ENCODE results near the gene MOB3B. TPM values are rescaled to one million over a fixed set of nuclear protein-coding genes. Genes with fewer than 3 reads are reported as not detected.

Gene MOB3B
- polyA plus RNA-seq, 2 donors, result 2.0 to 2.5 TPM

DNA sequence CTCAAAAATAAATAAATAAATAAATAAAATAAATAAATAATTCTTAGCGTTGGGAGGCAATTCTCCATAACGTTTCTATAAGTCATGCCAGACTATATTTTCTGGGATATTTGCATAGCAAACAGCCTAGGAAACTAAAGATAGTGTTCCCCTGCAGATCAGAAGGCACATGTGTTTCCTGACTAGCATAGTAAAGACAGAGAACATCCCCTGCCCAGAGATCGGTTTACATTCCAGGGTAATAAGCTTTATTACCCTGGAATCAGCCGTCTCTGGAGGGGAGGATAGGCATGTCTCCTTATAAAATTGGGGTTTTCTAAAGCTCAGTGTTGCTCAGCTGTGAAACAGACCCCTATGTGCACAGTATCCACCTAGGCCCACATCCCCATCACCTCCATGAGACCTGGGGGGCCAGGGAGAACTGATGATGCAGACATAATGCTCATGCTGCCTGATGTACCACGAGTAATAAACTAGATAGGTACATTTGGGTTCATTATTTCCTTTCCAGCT is 42.4 kb downstream of the MOB3B start:
- 58% methylated on average over 5 of the region's 5 CpGs for WGBS, 2 donors
- H3K4me3 ChIP-seq (ENCODE audit: low read depth in 1 of 2, low read length in 2 of 2), result no peak overlapping the region
- no peaks in the 10 kb centered on the region for H3K36me3 ChIP-seq (ENCODE audit: control insufficient read depth in 2 of 2, insufficient read depth in 2 of 2, low read length in 1 of 2)

DNA sequence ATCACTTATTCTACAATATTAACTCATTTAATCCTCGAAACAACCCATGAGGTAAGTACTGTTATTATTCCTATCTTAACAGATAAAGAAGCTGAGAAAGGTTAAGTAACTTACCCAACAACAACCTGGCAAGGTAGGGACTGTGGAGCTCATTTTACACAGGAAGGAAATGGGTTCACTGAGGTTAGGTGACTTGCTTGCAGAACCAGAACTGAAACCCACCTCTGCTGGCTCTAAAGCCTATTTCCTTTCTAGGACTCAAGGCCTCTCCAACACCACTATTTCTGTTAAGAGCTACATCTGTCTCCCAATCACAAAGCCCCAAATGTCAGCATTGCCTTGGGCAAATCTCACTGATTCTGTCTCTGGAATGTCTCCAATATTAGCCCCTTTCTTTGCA is 44.5 kb downstream of the MOB3B start:
- Histone ChIP-seq H3K27ac (ENCODE audit: low read depth in 2 of 2, low read length in 1 of 2) (no peak overlapping the region), H3K27me3 (ENCODE audit: control insufficient read depth in 1 of 2, insufficient read depth in 2 of 2, low read length in 2 of 2) (no peaks in the 10 kb centered on the region), H3K9me3 (ENCODE audit: control insufficient read depth in 2 of 2, insufficient read depth in 1 of 2, low read depth in 1 of 2, low read length in 1 of 2) (no peaks in the 10 kb centered on the region), H3K36me3 (ENCODE audit: control insufficient read depth in 2 of 2, insufficient read depth in 2 of 2, low read length in 1 of 2) (no peaks in the 10 kb centered on the region), H3K4me3 (ENCODE audit: low read depth in 1 of 2, low read length in 2 of 2) (no peak overlapping the region), H3K4me1 (ENCODE audit: control insufficient read depth in 2 of 2, insufficient read depth in 2 of 2, low read length in 1 of 2) (no peaks in the 10 kb centered on the region)
- WGBS, 2 donors, result 84 to 90% methylated on average over 1 of the region's 1 CpG

More for the DNA sequence above, 42.4 kb downstream of the MOB3B start:
- no peaks in the 10 kb centered on the region for H3K9me3 ChIP-seq (ENCODE audit: control insufficient read depth in 2 of 2, insufficient read depth in 1 of 2, low read depth in 1 of 2, low read length in 1 of 2)
- no peak overlapping the region for H3K27ac ChIP-seq (ENCODE audit: low read depth in 2 of 2, low read length in 1 of 2)
- no peaks in the 10 kb centered on the region for H3K27me3 ChIP-seq (ENCODE audit: control insufficient read depth in 1 of 2, insufficient read depth in 2 of 2, low read length in 2 of 2)
- no peaks in the 10 kb centered on the region for H3K4me1 ChIP-seq (ENCODE audit: control insufficient read depth in 2 of 2, insufficient read depth in 2 of 2, low read length in 1 of 2)

GRCh38 chr9:27483576-27483975 is 46.0 kb downstream of the MOB3B start:
- H3K27ac ChIP-seq (ENCODE audit: low read depth in 2 of 2, low read length in 1 of 2), result no peak overlapping the region
- H3K4me1 ChIP-seq (ENCODE audit: control insufficient read depth in 2 of 2, insufficient read depth in 2 of 2, low read length in 1 of 2), result no peaks in the 10 kb centered on the region
- H3K27me3 ChIP-seq (ENCODE audit: control insufficient read depth in 1 of 2, insufficient read depth in 2 of 2, low read length in 2 of 2), result no peaks in the 10 kb centered on the region
- no peaks in the 10 kb centered on the region for H3K36me3 ChIP-seq (ENCODE audit: control insufficient read depth in 2 of 2, insufficient read depth in 2 of 2, low read length in 1 of 2)
- WGBS, 2 donors, result 89% methylated on average over 6 of the region's 6 CpGs
- H3K4me3 ChIP-seq (ENCODE audit: low read depth in 1 of 2, low read length in 2 of 2), result no peak overlapping the region
- H3K9me3 ChIP-seq (ENCODE audit: control insufficient read depth in 2 of 2, insufficient read depth in 1 of 2, low read depth in 1 of 2, low read length in 1 of 2), result no peaks in the 10 kb centered on the region

DNA sequence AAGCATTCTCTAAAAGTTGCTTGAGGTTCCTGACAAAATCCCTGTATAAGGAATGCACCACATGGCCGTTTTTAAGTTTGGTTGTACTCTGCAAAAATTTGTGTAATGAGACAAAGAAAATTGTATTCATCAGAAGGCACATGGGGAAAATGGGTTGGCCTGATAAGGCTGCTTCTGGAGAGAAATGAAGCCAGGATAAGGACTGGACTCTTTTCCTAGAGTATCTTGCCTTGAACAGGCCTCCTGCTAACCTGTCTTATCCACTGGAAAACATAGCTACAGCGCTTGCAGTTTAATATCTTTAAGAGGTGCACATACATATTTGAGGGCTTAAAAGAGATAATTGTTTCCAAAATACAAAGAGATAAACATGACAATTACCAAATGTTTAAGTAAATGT is 46.9 kb downstream of the MOB3B start:
- Histone ChIP-seq H3K4me1 (ENCODE audit: control insufficient read depth in 2 of 2, insufficient read depth in 2 of 2, low read length in 1 of 2) (no peaks in the 10 kb centered on the region), H3K27ac (ENCODE audit: low read depth in 2 of 2, low read length in 1 of 2) (no peak overlapping the region), H3K36me3 (ENCODE audit: control insufficient read depth in 2 of 2, insufficient read depth in 2 of 2, low read length in 1 of 2) (no peaks in the 10 kb centered on the region), H3K9me3 (ENCODE audit: control insufficient read depth in 2 of 2, insufficient read depth in 1 of 2, low read depth in 1 of 2, low read length in 1 of 2) (no peaks in the 10 kb centered on the region), H3K27me3 (ENCODE audit: control insufficient read depth in 1 of 2, insufficient read depth in 2 of 2, low read length in 2 of 2) (no peaks in the 10 kb centered on the region), H3K4me3 (ENCODE audit: low read depth in 1 of 2, low read length in 2 of 2) (no peak overlapping the region)
- WGBS, 2 donors, result 87 to 89% methylated on average over 2 of the region's 2 CpGs

- no peaks in the 10 kb centered on the region for H3K27me3 ChIP-seq (ENCODE audit: control insufficient read depth in 1 of 2, insufficient read depth in 2 of 2, low read length in 2 of 2)
- no peaks in the 10 kb centered on the region for H3K9me3 ChIP-seq (ENCODE audit: control insufficient read depth in 2 of 2, insufficient read depth in 1 of 2, low read depth in 1 of 2, low read length in 1 of 2)
- H3K36me3 ChIP-seq (ENCODE audit: control insufficient read depth in 2 of 2, insufficient read depth in 2 of 2, low read length in 1 of 2), result no peaks in the 10 kb centered on the region
- H3K4me1 ChIP-seq (ENCODE audit: control insufficient read depth in 2 of 2, insufficient read depth in 2 of 2, low read length in 1 of 2), result peaks cover 2% of the 10 kb centered on the region in 2 donors
- 83 to 84% methylated on average over 1 of the region's 1 CpG for WGBS, 2 donors
- H3K4me3 ChIP-seq (ENCODE audit: low read depth in 1 of 2, low read length in 2 of 2), result no peak overlapping the region
- H3K27ac ChIP-seq (ENCODE audit: low read depth in 2 of 2, low read length in 1 of 2), result no peak overlapping the region
Observed at GRCh38 chr9:27478322-27478721, 51.3 kb downstream of the MOB3B start.

DNA sequence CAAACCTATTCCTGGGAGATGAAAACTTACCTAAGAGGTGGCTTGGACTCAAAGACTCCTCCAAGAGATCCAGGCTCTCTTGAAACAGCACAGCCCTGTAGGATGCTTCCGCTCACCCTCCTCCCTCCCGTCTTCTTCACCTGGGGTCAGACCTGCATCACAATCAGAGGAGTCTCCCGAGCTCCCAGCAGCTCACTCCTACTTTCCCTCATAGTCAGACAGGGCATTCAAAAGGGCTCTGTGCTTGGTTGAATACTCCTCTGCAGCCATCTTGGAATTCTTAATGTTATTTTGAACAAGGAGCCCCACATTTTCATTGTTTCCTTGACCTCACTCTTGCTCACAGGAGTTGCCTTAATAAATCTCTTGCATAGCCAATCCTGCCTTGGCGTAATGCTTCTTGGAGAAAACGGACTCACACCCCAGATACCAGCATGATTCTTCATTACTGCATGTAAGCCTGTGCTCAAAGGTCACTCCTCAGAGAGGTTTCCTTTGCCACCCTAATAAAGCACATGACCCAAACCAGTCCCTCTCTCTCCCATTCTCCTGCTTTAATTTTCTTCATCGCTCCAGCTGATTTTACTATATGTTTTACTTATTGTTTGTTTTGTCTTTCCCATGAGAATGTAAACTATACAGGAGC is 52.6 kb downstream of the MOB3B start:
- Histone ChIP-seq H3K27me3 (ENCODE audit: control insufficient read depth in 1 of 2, insufficient read depth in 2 of 2, low read length in 2 of 2) (no peaks in the 10 kb centered on the region), H3K27ac (ENCODE audit: low read depth in 2 of 2, low read length in 1 of 2) (no peak overlapping the region), H3K4me1 (ENCODE audit: control insufficient read depth in 2 of 2, insufficient read depth in 2 of 2, low read length in 1 of 2) (peaks cover 4% of the 10 kb centered on the region in 2 donors), H3K9me3 (ENCODE audit: control insufficient read depth in 2 of 2, insufficient read depth in 1 of 2, low read depth in 1 of 2, low read length in 1 of 2) (no peaks in the 10 kb centered on the region), H3K36me3 (ENCODE audit: control insufficient read depth in 2 of 2, insufficient read depth in 2 of 2, low read length in 1 of 2) (no peaks in the 10 kb centered on the region), H3K4me3 (ENCODE audit: low read depth in 1 of 2, low read length in 2 of 2) (no peak overlapping the region)
- WGBS, 2 donors, result 91 to 96% methylated on average over 6 of the region's 6 CpGs

DNA sequence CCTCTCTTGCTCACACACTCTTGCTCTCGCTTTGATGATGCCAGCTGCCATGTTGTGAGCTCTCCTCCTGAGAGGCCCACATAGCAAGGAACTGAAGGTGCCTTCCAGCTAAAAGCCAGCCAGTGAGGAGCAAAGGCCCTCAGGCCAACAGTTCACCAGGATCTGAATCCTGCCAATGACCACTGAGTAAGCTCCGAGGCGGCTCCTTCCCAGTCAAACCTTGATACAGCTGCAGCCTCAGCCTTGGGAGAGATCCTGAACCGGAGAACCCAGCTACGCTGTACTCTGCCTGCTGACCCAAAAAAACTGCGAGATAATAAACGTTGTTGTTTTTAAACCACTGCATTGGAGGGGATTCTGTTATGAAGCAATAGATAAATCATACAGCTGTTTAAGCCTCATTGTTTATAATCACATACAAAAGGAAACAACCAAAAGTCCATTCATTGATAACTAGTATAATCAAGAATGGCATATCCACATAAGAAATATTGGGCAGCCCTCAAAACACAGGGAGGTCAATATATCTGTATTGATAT is 54.5 kb downstream of the MOB3B start:
- Histone ChIP-seq H3K36me3 (ENCODE audit: control insufficient read depth in 2 of 2, insufficient read depth in 2 of 2, low read length in 1 of 2) (no peaks in the 10 kb centered on the region), H3K27ac (ENCODE audit: low read depth in 2 of 2, low read length in 1 of 2) (peak overlapping the region in 1 of 2 donors; percentile 18), H3K27me3 (ENCODE audit: control insufficient read depth in 1 of 2, insufficient read depth in 2 of 2, low read length in 2 of 2) (no peaks in the 10 kb centered on the region), H3K4me1 (ENCODE audit: control insufficient read depth in 2 of 2, insufficient read depth in 2 of 2, low read length in 1 of 2) (peaks cover 4% of the 10 kb centered on the region in 2 donors), H3K9me3 (ENCODE audit: control insufficient read depth in 2 of 2, insufficient read depth in 1 of 2, low read depth in 1 of 2, low read length in 1 of 2) (no peaks in the 10 kb centered on the region), H3K4me3 (ENCODE audit: low read depth in 1 of 2, low read length in 2 of 2) (no peak overlapping the region)
- 78 to 86% methylated on average over 7 of the region's 7 CpGs for WGBS, 2 donors

- no peaks in the 10 kb centered on the region for H3K27me3 ChIP-seq (ENCODE audit: control insufficient read depth in 1 of 2, insufficient read depth in 2 of 2, low read length in 2 of 2)
- H3K4me3 ChIP-seq (ENCODE audit: low read depth in 1 of 2, low read length in 2 of 2), result no peak overlapping the region
- no peaks in the 10 kb centered on the region for H3K9me3 ChIP-seq (ENCODE audit: control insufficient read depth in 2 of 2, insufficient read depth in 1 of 2, low read depth in 1 of 2, low read length in 1 of 2)
- H3K27ac ChIP-seq (ENCODE audit: low read depth in 2 of 2, low read length in 1 of 2), result no peak overlapping the region
- no peaks in the 10 kb centered on the region for H3K36me3 ChIP-seq (ENCODE audit: control insufficient read depth in 2 of 2, insufficient read depth in 2 of 2, low read length in 1 of 2)
- peaks cover 4% of the 10 kb centered on the region in 2 donors for H3K4me1 ChIP-seq (ENCODE audit: control insufficient read depth in 2 of 2, insufficient read depth in 2 of 2, low read length in 1 of 2)
- whole genome bisulfite sequencing, 2 donors, result 91 to 93% methylated on average over 1 of the region's 1 CpG
Observed at GRCh38 chr9:27474305-27474704, 55.3 kb downstream of the MOB3B start.

DNA sequence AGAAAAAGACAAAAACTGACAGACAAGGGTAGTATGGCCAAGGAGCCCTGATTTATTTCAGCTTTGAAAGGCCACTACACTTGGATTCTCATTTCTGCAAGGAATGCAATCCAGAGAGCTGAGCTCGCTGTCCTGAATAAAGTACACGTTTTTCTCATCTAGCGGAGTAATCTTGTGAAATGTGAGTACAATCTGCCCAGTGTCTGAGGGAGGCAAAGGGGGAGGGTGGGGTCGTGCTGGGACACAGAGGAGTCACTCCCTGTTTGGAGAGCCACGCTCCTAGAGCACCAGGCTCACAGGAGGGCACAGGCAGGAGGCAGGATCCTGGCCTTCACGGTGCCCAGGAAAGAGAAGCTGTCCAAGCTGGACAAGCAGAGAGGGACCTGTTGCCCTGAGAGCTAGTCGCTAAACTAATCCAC is 56.5 kb downstream of the MOB3B start:
- Histone ChIP-seq H3K4me1 (ENCODE audit: control insufficient read depth in 2 of 2, insufficient read depth in 2 of 2, low read length in 1 of 2) (peaks cover 4% of the 10 kb centered on the region in 2 donors), H3K27me3 (ENCODE audit: control insufficient read depth in 1 of 2, insufficient read depth in 2 of 2, low read length in 2 of 2) (no peaks in the 10 kb centered on the region), H3K4me3 (ENCODE audit: low read depth in 1 of 2, low read length in 2 of 2) (no peak overlapping the region), H3K27ac (ENCODE audit: low read depth in 2 of 2, low read length in 1 of 2) (peak overlapping the region; percentile 22 to 33), H3K9me3 (ENCODE audit: control insufficient read depth in 2 of 2, insufficient read depth in 1 of 2, low read depth in 1 of 2, low read length in 1 of 2) (no peaks in the 10 kb centered on the region), H3K36me3 (ENCODE audit: control insufficient read depth in 2 of 2, insufficient read depth in 2 of 2, low read length in 1 of 2) (no peaks in the 10 kb centered on the region)
- WGBS, 2 donors, result 46 to 55% methylated on average over 7 of the region's 7 CpGs

DNA sequence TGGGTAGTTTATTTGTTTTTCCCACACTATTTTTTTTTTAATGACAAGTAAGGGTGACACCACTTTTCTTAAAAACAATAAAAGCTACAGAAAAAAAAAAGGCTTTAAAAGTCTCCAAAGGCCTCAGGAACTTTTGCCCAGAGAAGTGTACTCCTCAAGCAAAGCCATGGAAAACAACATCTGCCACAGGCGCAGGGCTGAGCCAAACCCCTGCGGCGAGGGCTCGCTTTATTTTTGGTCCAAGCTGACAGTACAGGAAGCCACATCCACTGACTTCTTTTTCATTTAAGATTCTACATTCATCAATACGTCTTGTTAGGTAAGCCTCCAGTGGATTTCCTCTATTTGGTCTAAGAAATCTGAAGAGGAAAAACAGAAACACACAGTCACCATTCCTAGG is 57.4 kb downstream of the MOB3B start:
- no peak overlapping the region for H3K27ac ChIP-seq (ENCODE audit: low read depth in 2 of 2, low read length in 1 of 2)
- no peaks in the 10 kb centered on the region for H3K9me3 ChIP-seq (ENCODE audit: control insufficient read depth in 2 of 2, insufficient read depth in 1 of 2, low read depth in 1 of 2, low read length in 1 of 2)
- H3K36me3 ChIP-seq (ENCODE audit: control insufficient read depth in 2 of 2, insufficient read depth in 2 of 2, low read length in 1 of 2), result no peaks in the 10 kb centered on the region
- 28 to 55% methylated on average over 5 of the region's 5 CpGs for WGBS, 2 donors
- peaks cover 4% of the 10 kb centered on the region in 2 donors for H3K4me1 ChIP-seq (ENCODE audit: control insufficient read depth in 2 of 2, insufficient read depth in 2 of 2, low read length in 1 of 2)
- no peak overlapping the region for H3K4me3 ChIP-seq (ENCODE audit: low read depth in 1 of 2, low read length in 2 of 2)
- no peaks in the 10 kb centered on the region for H3K27me3 ChIP-seq (ENCODE audit: control insufficient read depth in 1 of 2, insufficient read depth in 2 of 2, low read length in 2 of 2)
